BLaER1 treated with 17β-estradiol and CSF1 and Interleukin-3, amounts not matched to agents 10 nM and 100 nM (cell line): ENCODE data around the gene PLD5.
"Not testable (repeated sequence)": the region's sequence is repeated elsewhere in the genome, so short reads cannot be mapped to it uniquely, and the experiment has no call there.

Experiments used
- H3K27ac ChIP-seq, 11 experiments: shearing (Covaris generic); formaldehyde crosslinking; 2 replicates each; pipeline ENCODE4 v1.8.1; 2022
- H3K27me3 ChIP-seq, 11 experiments: shearing (Covaris generic); formaldehyde crosslinking; 2 replicates each; pipeline ENCODE4 v1.8.1; 2022
- H3K36me3 ChIP-seq, 11 experiments: shearing (Covaris generic); formaldehyde crosslinking; 2 replicates each; pipeline ENCODE4 v1.8.1; 2022
- H3K4me1 ChIP-seq, 10 experiments: shearing (Covaris generic); formaldehyde crosslinking; 2 replicates each; pipeline ENCODE4 v1.8.1; 2022
- H3K4me2 ChIP-seq, 11 experiments: shearing (Covaris generic); formaldehyde crosslinking; 2 replicates each; pipeline ENCODE4 v1.8.1; 2022
- H3K4me3 ChIP-seq, 10 experiments: shearing (Covaris generic); formaldehyde crosslinking; 2 replicates each; pipeline ENCODE4 v1.8.1; 2022
- H3K9ac ChIP-seq, 11 experiments: shearing (Covaris generic); formaldehyde crosslinking; 2 replicates each; pipeline ENCODE4 v1.8.1; 2022
- H3K9me3 ChIP-seq, 11 experiments: shearing (Covaris generic); formaldehyde crosslinking; replicated peaks in 1 of 11; 2 replicates each; pipeline ENCODE4 v1.8.1; 2022
- H4K20me1 ChIP-seq, 11 experiments: shearing (Covaris generic); formaldehyde crosslinking; 2 replicates each; pipeline ENCODE4 v1.8.1; 2022
- Cebpa-rat ChIP-seq, 11 experiments: shearing (Covaris generic); IDR thresholded peaks; 2 replicates each; pipeline ENCODE4 v1.8.1; 2022

PLD5 gene

DNA sequence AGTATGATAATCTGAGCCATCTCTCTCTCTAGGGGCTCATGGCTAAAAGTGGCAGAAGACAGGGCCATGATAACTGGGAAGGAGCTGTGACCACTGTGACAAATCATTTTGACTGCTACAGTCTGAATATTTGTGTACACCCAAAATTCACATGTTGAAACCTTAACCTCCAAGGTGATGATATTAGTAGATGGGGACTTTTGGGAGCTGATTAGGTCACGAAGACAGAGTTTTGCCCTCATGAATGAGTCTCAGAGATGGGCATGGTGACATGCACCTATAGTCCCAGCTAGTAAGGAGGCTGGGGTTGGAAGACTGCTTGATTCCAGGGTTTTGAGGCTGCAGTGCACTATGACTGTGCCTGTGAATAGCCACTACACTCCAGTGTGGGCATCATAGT, 174.9 kb downstream of the PLD5 start:
- Histone ChIP-seq H3K9me3 (no peaks in the 10 kb centered on the region; a peak in 2 of 22 replicates), H3K36me3 (no peaks in the 10 kb centered on the region), H3K4me2 (no peak overlapping the region), H4K20me1 (no peaks in the 10 kb centered on the region), H3K27me3 (no peaks in the 10 kb centered on the region), H3K27ac (no peak overlapping the region), H3K4me1 (no peaks in the 10 kb centered on the region), H3K9ac (no peak overlapping the region), H3K4me3 (no peak overlapping the region)
- TF ChIP-seq Cebpa-rat (IDR thresholded peaks at IDR 0.05) = no peak

DNA sequence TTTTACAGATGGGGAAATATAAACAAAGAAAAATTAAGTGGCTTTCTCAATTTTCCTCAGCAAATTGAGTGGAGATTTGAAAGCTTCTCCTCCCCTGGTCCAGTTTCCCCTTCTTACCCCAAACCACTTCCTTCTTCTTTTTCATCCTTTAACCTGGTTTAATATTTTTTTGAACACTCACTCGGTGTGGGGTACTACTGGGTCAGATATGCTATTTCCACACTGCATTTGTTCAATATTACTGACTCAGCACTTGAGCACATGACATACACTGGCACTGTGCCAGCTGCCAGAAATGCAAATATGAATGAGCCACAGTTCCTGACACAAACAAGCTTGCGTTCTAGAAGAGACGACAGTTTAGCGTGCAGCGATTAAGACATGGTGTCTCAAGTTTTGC, 193.6 kb downstream of the PLD5 start:
- Histone ChIP-seq H3K4me1 (peaks cover 0 to 20% (median 3%) of the 10 kb centered on the region in 10 experiments; a peak in 9 of 20 replicates), H3K4me2 (peak overlapping the region in 6 of 11 experiments; percentile 17 to 71 (median 40); a peak in 9 of 22 replicates), H3K27ac (peak overlapping the region in 4 of 11 experiments; percentile 48 to 66 (median 49); a peak in 7 of 22 replicates)
- H3K36me3 ChIP-seq, H3K9me3 ChIP-seq, H3K9ac ChIP-seq, H3K4me3 ChIP-seq, H3K27me3 ChIP-seq, H4K20me1 ChIP-seq: not testable (repeated sequence)

GRCh38 chr1:242327381-242327780, 197.1 kb downstream of the PLD5 start:
- not testable (repeated sequence) for H3K4me3 ChIP-seq, H3K9ac ChIP-seq, H3K27me3 ChIP-seq, H3K36me3 ChIP-seq, H3K4me2 ChIP-seq, H4K20me1 ChIP-seq, H3K27ac ChIP-seq
- peaks cover 0 to 20% (median 3%) of the 10 kb centered on the region in 10 experiments; a peak in 9 of 20 replicates for H3K4me1 ChIP-seq
- peaks cover 1 to 17% (median 4%) of the 10 kb centered on the region in 11 experiments; a peak in 16 of 22 replicates for H3K9me3 ChIP-seq

DNA sequence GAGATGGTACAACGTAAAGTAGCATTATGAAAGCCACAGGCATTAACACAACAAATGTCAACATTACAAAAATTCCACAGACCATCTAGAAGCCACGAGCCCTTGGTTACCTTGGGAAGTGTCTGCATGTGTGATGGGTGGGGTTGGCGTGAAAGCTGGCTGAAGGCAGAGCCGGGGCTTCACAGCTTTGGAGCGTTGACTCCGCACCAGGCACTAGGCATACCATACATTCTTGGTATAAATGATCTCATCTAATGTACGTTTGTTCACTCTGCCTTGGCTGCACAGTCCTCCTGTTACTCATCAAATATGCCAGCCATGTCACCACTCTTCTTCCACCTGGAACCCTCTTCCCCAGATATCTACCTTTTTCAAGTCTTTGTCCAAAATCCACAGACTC, 202.5 kb downstream of the PLD5 start:
- not testable (repeated sequence) for H3K9ac ChIP-seq, H3K4me2 ChIP-seq, H3K4me3 ChIP-seq, H4K20me1 ChIP-seq, H3K4me1 ChIP-seq, H3K27ac ChIP-seq, H3K27me3 ChIP-seq, H3K36me3 ChIP-seq
- H3K9me3 ChIP-seq = peaks cover 7 to 28% (median 11%) of the 10 kb centered on the region in 11 experiments; a peak in 16 of 22 replicates

GRCh38 chr1:242318140-242318539, 206.4 kb downstream of the PLD5 start:
- H3K27me3 ChIP-seq = no peaks in the 10 kb centered on the region
- TF ChIP-seq Cebpa-rat (IDR thresholded peaks at IDR 0.05) = no peak
- H3K9ac ChIP-seq = no peak overlapping the region
- H3K27ac ChIP-seq = no peak overlapping the region
- no peak overlapping the region for H3K4me3 ChIP-seq
- H4K20me1 ChIP-seq = no peaks in the 10 kb centered on the region
- H3K4me2 ChIP-seq = no peak overlapping the region
- H3K36me3 ChIP-seq = no peaks in the 10 kb centered on the region
- no peaks in the 10 kb centered on the region for H3K4me1 ChIP-seq
- H3K9me3 ChIP-seq = peaks cover 7 to 19% (median 11%) of the 10 kb centered on the region in 11 experiments; a peak in 16 of 22 replicates

GRCh38 chr1:242314865-242315264, 209.6 kb downstream of the PLD5 start:
- not testable (repeated sequence) for H3K36me3 ChIP-seq, H3K9ac ChIP-seq, H3K4me3 ChIP-seq, H3K4me2 ChIP-seq, H3K27me3 ChIP-seq, H3K9me3 ChIP-seq, H4K20me1 ChIP-seq, H3K27ac ChIP-seq, H3K4me1 ChIP-seq

GRCh38 chr1:242314085-242314649, 210.3 kb downstream of the PLD5 start:
- not testable (repeated sequence) for H3K9me3 ChIP-seq, H3K9ac ChIP-seq, H3K4me2 ChIP-seq, H3K4me1 ChIP-seq, H3K27me3 ChIP-seq, H3K36me3 ChIP-seq, H3K4me3 ChIP-seq, H4K20me1 ChIP-seq, H3K27ac ChIP-seq

DNA sequence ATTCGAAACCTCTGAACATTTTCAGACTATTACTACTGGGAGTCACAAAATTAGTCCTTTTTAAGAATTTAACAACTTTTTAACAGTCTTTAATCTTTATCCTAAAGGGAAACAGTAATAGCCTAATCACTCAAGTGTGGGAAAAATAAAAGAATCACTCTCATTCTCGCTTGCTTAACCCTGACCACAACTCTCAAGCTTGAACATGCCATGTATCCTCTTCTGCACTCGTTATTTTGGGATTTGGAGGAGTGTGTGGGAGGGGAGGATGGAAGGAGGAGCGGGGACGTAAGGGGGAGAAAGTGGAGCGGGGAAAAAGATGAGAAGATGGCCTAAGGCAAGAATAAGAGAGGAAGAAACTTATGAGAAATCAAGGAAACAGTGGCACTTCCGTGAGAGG, 215.8 kb downstream of the PLD5 start:
- not testable (repeated sequence) for H3K36me3 ChIP-seq
- peaks cover 0 to 17% (median 6%) of the 10 kb centered on the region in 10 experiments; a peak in 8 of 20 replicates for H3K4me1 ChIP-seq

GRCh38 chr1:242293781-242294180, 230.7 kb downstream of the PLD5 start:
- H3K9ac ChIP-seq, H3K4me3 ChIP-seq, H3K27ac ChIP-seq, H3K27me3 ChIP-seq, H3K4me2 ChIP-seq, H3K4me1 ChIP-seq, H3K9me3 ChIP-seq, H3K36me3 ChIP-seq, H4K20me1 ChIP-seq: not testable (repeated sequence)

More for the DNA sequence above, 215.8 kb downstream of the PLD5 start:
- H3K9me3 ChIP-seq, H3K27ac ChIP-seq, H3K9ac ChIP-seq, H3K27me3 ChIP-seq, H3K4me3 ChIP-seq, H4K20me1 ChIP-seq: not testable (repeated sequence)
- peak overlapping the region in 5 of 11 experiments; percentile 26 to 41 (median 28); a peak in 6 of 22 replicates for H3K4me2 ChIP-seq

- not testable (repeated sequence) for H3K36me3 ChIP-seq
Measured at GRCh38 chr1:242288067-242288466, 236.4 kb downstream of the PLD5 start.

DNA sequence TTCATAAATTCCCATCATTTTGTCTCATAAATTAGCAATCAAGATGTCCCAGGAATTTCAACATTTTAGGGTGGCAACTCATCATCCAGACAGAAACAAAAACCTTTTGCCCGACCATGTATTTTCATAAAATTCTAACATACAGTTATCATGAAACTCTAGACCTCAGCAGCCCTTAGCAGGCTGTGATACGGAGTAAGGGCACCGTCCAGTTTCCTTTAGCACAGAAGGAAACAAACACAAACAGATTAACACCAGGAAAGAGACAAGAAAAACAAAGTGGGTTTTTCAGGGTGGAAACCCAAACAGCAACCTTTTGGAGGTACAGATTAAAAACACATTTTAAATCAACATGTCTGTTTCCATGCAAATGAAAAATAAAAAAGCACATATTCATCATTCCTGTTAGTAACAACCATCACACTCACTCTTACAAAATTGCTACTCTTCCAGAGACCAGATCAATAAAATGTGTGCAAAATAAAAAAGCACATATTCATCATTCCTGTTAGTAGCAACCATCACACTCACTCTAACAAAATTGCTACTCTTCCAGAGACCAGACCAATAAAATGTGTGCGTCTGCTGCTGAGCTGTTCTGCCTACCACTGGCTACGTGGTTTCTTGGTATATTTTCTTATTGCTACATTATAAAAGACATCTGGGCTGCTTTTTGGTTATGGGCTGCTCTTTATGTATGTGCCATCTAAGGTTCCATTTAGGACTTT, 241.6 kb downstream of the PLD5 start:
- not testable (repeated sequence) for H3K4me1 ChIP-seq, H3K4me2 ChIP-seq, H3K27ac ChIP-seq, H3K36me3 ChIP-seq, H4K20me1 ChIP-seq, H3K9ac ChIP-seq, H3K4me3 ChIP-seq, H3K27me3 ChIP-seq, H3K9me3 ChIP-seq

More at GRCh38 chr1:242288067-242288466, 236.4 kb downstream of the PLD5 start:
- H3K27ac ChIP-seq, H3K4me3 ChIP-seq, H3K27me3 ChIP-seq, H3K9me3 ChIP-seq, H4K20me1 ChIP-seq, H3K4me1 ChIP-seq, H3K9ac ChIP-seq, H3K4me2 ChIP-seq: not testable (repeated sequence)

GRCh38 chr1:242278406-242278805, 246.1 kb downstream of the PLD5 start:
- not testable (repeated sequence) for H3K4me2 ChIP-seq, H3K27ac ChIP-seq, H3K9me3 ChIP-seq, H3K9ac ChIP-seq, H3K36me3 ChIP-seq, H4K20me1 ChIP-seq, H3K27me3 ChIP-seq, H3K4me1 ChIP-seq, H3K4me3 ChIP-seq

GRCh38 chr1:242276769-242277168, 247.7 kb downstream of the PLD5 start:
- H3K4me3 ChIP-seq, H4K20me1 ChIP-seq, H3K27ac ChIP-seq, H3K4me1 ChIP-seq, H3K4me2 ChIP-seq, H3K27me3 ChIP-seq, H3K9me3 ChIP-seq, H3K9ac ChIP-seq, H3K36me3 ChIP-seq: not testable (repeated sequence)

DNA sequence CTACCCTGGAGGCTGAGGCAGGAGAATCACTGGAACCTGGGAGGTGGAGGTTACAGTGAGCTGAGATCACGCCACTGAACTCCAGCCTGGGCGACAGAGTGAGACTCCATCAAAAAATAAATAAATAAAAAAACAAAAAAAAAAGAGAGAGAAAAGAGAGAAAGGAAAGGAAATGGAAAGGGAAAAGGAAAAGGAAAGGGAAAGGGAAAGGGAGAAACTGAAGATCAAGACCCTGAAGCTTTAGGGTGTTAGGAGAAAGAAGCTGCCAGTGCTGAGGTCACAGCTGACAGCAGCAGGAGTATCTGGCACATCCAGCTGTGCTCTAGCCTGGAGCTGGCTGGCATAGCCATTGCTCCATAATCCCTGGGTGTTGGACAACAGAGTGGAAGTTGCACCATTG, 257.5 kb downstream of the PLD5 start:
- H3K27ac ChIP-seq, H3K4me2 ChIP-seq, H3K36me3 ChIP-seq, H3K9me3 ChIP-seq, H3K4me1 ChIP-seq, H3K27me3 ChIP-seq, H3K4me3 ChIP-seq, H3K9ac ChIP-seq, H4K20me1 ChIP-seq: not testable (repeated sequence)
